H1 (cell line): Measurements from ENCODE around the gene APOBEC3F.

Source experiments
- CTCF ChIP-seq, 3 experiments: IDR thresholded peaks; 1 replicate in 2 of 3; 2 replicates in 1 of 3; pipeline versions ENCODE4 v1.5.1 to v1.6.1; 2011; ENCODE audit warnings: low read length in 3 of 3, mild to moderate bottlenecking in 3 of 3, inconsistent platforms in 2 of 3, low read depth in 1 of 3, moderate library complexity in 1 of 3; ENCODE audit not compliant: insufficient read depth in 1 of 3; ENCODE audit errors: control extremely low read depth in 1 of 3
- EP300 ChIP-seq, 2 experiments: IDR thresholded peaks; 1 replicate in 1 of 2; 2 replicates in 1 of 2; pipeline ENCODE4 v1.6.1; 2011 to 2012; ENCODE audit warnings: low read depth in 2 of 2, low read length in 2 of 2, mild to moderate bottlenecking in 2 of 2, borderline replicate concordance in 1 of 2, inconsistent platforms in 1 of 2, moderate library complexity in 1 of 2
- POLR2A ChIP-seq, 2 experiments: IDR thresholded peaks; 1 replicate in 1 of 2; 2 replicates in 1 of 2; pipeline ENCODE4 v1.6.1; 2011; ENCODE audit warnings: low read depth in 2 of 2, low read length in 2 of 2, mild to moderate bottlenecking in 2 of 2; ENCODE audit errors: control extremely low read depth in 1 of 2

GRCh38 chr22:39083212-39084165 is 42.8 kb downstream of the APOBEC3F start:
- TF ChIP-seq CTCF (IDR thresholded peaks at IDR 0.05; ENCODE audit: control extremely low read depth in 1 of 3, insufficient read depth in 1 of 3, low read depth in 1 of 3, low read length in 3 of 3) (no peak), EP300 (IDR thresholded peaks at IDR 0.05; ENCODE audit: borderline replicate concordance in 1 of 2, low read depth in 2 of 2, low read length in 2 of 2) (no peak), POLR2A (IDR thresholded peaks at IDR 0.05; ENCODE audit: control extremely low read depth in 1 of 2, low read depth in 2 of 2, low read length in 2 of 2) (no peak)
